GM12864 (cell line): ENCODE measurements around the gene LSM14B.
A peak's percentile ranks its signal among the peaks of the same experiment; 100 is the strongest.
"Not testable (repeated sequence)": the region's sequence is repeated elsewhere in the genome, so short reads cannot be mapped to it uniquely, and the experiment has no call there.

Experiments used
- DNase-seq: peaks from one replicate; pipeline ENCODE4 v3.0.0-alpha.2; 2011; ENCODE audit warnings: low read depth
- H3K4me3 ChIP-seq: 2 replicates; pipeline ENCODE4 v1.5.1; 2011; ENCODE audit warnings: mild to moderate bottlenecking, low read depth, low read length, control low read depth
- CTCF ChIP-seq: IDR thresholded peaks from 2 replicates; pipeline ENCODE4 v1.5.1; 2011; ENCODE audit warnings: low read depth, mild to moderate bottlenecking, moderate library complexity, low read length, control low read depth, inconsistent platforms; ENCODE audit errors: missing control alignments

LSM14B gene

GRCh38 chr20:62121776-62122653 lies at the start of gene LSM14B:
LSM14B (plus strand) TSS chr20:62122475; CDS start chr20:62122667, 192 bp downstream.
- no peak for TF ChIP-seq CTCF
- DNase-seq: peak; percentile 83
- peak within 1 kb of the TSS; percentile 71 for H3K4me3 ChIP-seq

- H3K4me3 ChIP-seq: no peak overlapping the region
- TF ChIP-seq CTCF: no peak
- DNase-seq: no peak
Observed at GRCh38 chr20:62073323-62073722, 49.0 kb upstream of the LSM14B start.

- H3K4me3 ChIP-seq: no peak overlapping the region
- no peak for DNase-seq
- TF ChIP-seq CTCF: no peak
Observed at GRCh38 chr20:62079166-62079565, 43.1 kb upstream of the LSM14B start.

- DNase-seq: no peak
- H3K4me3 ChIP-seq: no peak overlapping the region
- no peak for TF ChIP-seq CTCF
Observed at GRCh38 chr20:62080249-62080990, 41.9 kb upstream of the LSM14B start.

GRCh38 chr20:62083312-62083711 lies 39.0 kb upstream of the LSM14B start:
- no peak for DNase-seq
- TF ChIP-seq CTCF: no peak
- no peak overlapping the region for H3K4me3 ChIP-seq

- not testable (repeated sequence) for H3K4me3 ChIP-seq, DNase-seq
Observed at GRCh38 chr20:62084224-62084623, 38.1 kb upstream of the LSM14B start.

- no peak for TF ChIP-seq CTCF
- no peak for DNase-seq
- H3K4me3 ChIP-seq: no peak overlapping the region
Observed at GRCh38 chr20:62085206-62085605, 37.1 kb upstream of the LSM14B start.
